ENCODE data around the gene PPP1R3E. TPM values are rescaled to one million over a fixed set of nuclear protein-coding genes. Genes with fewer than 3 reads are reported as not detected.

Gene PPP1R3E
- total RNA-seq, 4 donors from 2014 or later: 5.4 to 6.3 (median 5.5) TPM

GRCh38 chr14:23344481-23344880 lies 41.8 kb upstream of the PPP1R3E start:
- Histone ChIP-seq H3K27ac (replicated peaks in 1 of 4) (no peak overlapping the region), H3K9me3 (no peaks in the 10 kb centered on the region), H3K4me1 (peaks cover 0 to 3% (median 0%) of the 10 kb centered on the region in 4 donors), H3K4me3 (no peak overlapping the region), H3K36me3 (peaks cover 0 to 12% (median 5%) of the 10 kb centered on the region in 4 donors), H3K27me3 (no peaks in the 10 kb centered on the region)
- WGBS: 70% methylated on average over 3 of the region's 3 CpGs
- intact Hi-C loops (cut with DNase I): no loop called here
- TF ChIP-seq POLR2A (IDR thresholded peaks at IDR 0.05; ENCODE audit: low read depth): no peak
- TF ChIP-seq EP300 (IDR thresholded peaks at IDR 0.05): no peak
- no peak for TF ChIP-seq POLR2AphosphoS5 (IDR thresholded peaks at IDR 0.05)
- TF ChIP-seq CTCF (IDR thresholded peaks at IDR 0.05): no peak
- DNase-seq (ENCODE audit: extremely low spot score): no peak

GRCh38 chr14:23339506-23340268 lies 37.0 kb upstream of the PPP1R3E start:
- Histone ChIP-seq H3K4me3 (no peak overlapping the region), H3K9me3 (no peaks in the 10 kb centered on the region), H3K27ac (replicated peaks in 1 of 4) (no peak overlapping the region), H3K27me3 (no peaks in the 10 kb centered on the region), H3K4me1 (no peaks in the 10 kb centered on the region), H3K36me3 (no peaks in the 10 kb centered on the region)
- WGBS: 86% methylated on average over 1 of the region's 1 CpG
- no peak for DNase-seq (ENCODE audit: extremely low spot score)
- TF ChIP-seq POLR2AphosphoS5 (IDR thresholded peaks at IDR 0.05): no peak
- TF ChIP-seq CTCF (IDR thresholded peaks at IDR 0.05): no peak
- no peak for TF ChIP-seq POLR2A (IDR thresholded peaks at IDR 0.05; ENCODE audit: low read depth)
- TF ChIP-seq EP300 (IDR thresholded peaks at IDR 0.05): no peak
- intact Hi-C loops (cut with DNase I): no loop called here

GRCh38 chr14:23335623-23336022 lies 33.0 kb upstream of the PPP1R3E start:
- H3K36me3 ChIP-seq: no peaks in the 10 kb centered on the region
- no peaks in the 10 kb centered on the region for H3K9me3 ChIP-seq
- DNase-seq (ENCODE audit: extremely low spot score): no peak
- no peak for TF ChIP-seq POLR2A (IDR thresholded peaks at IDR 0.05; ENCODE audit: low read depth)
- no peak for TF ChIP-seq CTCF (IDR thresholded peaks at IDR 0.05)
- no peak for TF ChIP-seq POLR2AphosphoS5 (IDR thresholded peaks at IDR 0.05)
- TF ChIP-seq EP300 (IDR thresholded peaks at IDR 0.05): no peak
- H3K27me3 ChIP-seq: peaks cover 0 to 5% (median 0%) of the 10 kb centered on the region in 4 donors
- intact Hi-C loops (cut with DNase I): no loop called here
- 90% methylated on average over 5 of the region's 5 CpGs for WGBS
- no peak overlapping the region for H3K27ac ChIP-seq (replicated peaks in 1 of 4)
- H3K4me3 ChIP-seq: no peak overlapping the region
- H3K4me1 ChIP-seq: no peaks in the 10 kb centered on the region

GRCh38 chr14:23327947-23328744 lies 25.5 kb upstream of the PPP1R3E start:
- TF ChIP-seq POLR2A (IDR thresholded peaks at IDR 0.05; ENCODE audit: low read depth) (no peak), CTCF (IDR thresholded peaks at IDR 0.05) (peak; percentile 83 to 85 (median 84)), EP300 (IDR thresholded peaks at IDR 0.05) (no peak)
- intact Hi-C loops (cut with DNase I): loop anchor here (1.0 to 5.0 kb wide), 2 partner anchors 52 to 139 kb away; partner anchors contain the start of gene NGDN
- peaks cover 16 to 32% (median 28%) of the 10 kb centered on the region in 4 donors for H3K36me3 ChIP-seq
- peaks cover 5 to 15% (median 9%) of the 10 kb centered on the region in 4 donors for H3K4me1 ChIP-seq
- no peak overlapping the region for H3K27ac ChIP-seq (replicated peaks in 1 of 4)
- 50% methylated on average over 4 of the region's 4 CpGs for WGBS
- DNase-seq (ENCODE audit: extremely low spot score): no peak
- H3K4me3 ChIP-seq: no peak overlapping the region
- no peaks in the 10 kb centered on the region for H3K27me3 ChIP-seq
- no peaks in the 10 kb centered on the region for H3K9me3 ChIP-seq
